CD4-positive, alpha-beta T cell treated with Interleukin-10 for 1 hour (primary cell): ENCODE data around the gene DOP1B.
"Not testable (repeated sequence)": the region's sequence is repeated elsewhere in the genome, so short reads cannot be mapped to it uniquely, and the experiment has no call there.

Source experiments
- DNase-seq: peaks from one replicate; pipeline ENCODE4 v3.0.0-alpha.2; 2020

DOP1B gene

DNA sequence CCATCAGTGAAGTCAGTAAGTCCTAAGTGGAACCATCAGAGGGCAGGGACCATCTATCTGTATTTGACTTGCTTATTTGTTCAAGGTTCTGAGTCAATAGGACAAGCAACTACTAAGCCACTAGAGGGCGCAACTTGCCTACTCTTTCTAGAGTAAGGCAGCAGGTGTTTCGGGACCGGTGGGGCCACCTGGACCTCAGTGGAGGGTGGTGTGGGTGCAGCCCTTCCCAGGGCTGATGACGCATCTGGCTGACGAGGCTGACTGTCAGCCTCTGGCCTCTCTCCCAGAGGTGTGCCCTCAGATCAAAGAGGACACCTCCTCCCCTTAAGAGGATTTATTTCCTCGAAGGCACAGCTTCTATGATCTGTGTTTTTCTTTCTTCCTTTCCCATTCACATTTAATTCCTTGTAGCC is 15.1 kb upstream of the DOP1B start:
- peak; percentile 94 for DNase-seq

DNA sequence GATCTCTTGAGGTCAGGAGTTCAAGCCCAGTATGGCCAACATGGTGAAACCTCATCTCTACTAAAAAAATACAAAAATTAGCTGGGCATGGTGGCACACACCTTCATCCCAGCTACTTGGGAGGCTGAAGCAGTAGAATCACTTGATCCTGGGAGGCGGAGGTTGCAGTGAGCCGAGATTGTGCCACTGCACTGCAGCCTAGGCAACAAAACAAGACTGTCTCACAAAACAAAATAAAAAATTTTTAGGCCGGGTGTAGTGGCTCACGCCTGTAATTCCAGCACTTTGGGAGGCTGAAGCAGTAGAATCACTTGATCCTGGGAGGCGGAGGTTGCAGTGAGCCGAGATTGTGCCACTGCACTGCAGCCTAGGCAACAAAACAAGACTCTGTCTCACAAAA is 12.4 kb upstream of the DOP1B start:
- DNase-seq = not testable (repeated sequence)

DNA sequence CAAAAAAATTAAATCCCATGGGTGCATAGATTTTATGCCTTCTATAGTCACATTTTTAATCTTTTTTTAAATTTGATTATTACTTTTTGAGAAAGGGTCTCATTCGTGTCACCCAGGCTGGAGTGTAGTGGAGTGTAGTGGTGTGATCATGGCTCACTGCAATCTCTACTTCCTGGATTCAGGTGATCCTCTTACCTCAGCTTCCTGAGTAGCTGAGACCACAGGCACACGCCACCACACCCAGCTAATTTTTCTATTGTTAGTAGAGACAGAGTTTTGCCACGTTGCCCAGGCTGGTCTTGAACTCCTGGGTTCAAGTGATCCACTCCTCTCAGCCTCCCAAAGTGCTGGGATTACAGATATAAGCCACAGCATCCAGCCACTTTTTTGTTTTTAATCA is 11.4 kb upstream of the DOP1B start:
- DNase-seq = peak; percentile 54

DNA sequence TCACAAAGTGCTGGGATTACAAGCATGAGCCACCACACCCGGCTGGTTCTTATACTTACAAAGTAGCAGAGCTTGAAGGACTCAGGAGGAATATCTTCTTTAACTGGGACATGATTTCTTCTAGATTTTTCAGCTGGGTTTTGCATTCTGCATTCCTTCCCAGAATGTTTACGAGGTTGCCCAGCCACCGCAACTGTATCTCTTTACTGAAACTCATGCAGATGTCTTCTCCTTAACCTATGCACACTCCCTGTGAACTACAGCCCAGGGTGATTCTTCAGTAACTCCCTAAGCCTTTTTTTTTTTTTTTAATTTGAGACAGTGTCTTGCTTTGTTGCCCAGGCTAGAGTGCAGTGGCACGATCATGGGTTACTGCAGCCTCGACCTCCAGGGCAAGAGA is 8.7 kb upstream of the DOP1B start:
- no peak for DNase-seq

DNA sequence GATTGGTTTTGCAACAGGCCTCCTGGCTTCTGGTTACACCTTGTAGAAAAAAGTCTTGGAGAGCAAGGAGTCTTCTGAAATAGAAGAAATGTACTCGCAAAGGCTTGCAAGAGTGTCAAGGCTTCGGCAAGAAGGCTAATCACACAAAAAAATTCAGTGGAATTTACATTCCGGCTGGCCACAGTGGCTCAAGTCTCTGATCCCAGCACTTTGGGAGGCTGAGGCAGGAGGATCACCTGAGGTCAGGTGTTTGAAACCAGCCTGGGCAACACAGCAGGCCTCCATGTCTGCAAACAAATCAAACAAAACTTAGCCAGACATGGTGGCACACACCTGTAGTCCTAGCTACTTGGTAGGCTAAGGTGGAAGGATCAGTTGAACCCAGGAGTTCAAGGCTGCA is 7.7 kb upstream of the DOP1B start:
- no peak for DNase-seq

DNA sequence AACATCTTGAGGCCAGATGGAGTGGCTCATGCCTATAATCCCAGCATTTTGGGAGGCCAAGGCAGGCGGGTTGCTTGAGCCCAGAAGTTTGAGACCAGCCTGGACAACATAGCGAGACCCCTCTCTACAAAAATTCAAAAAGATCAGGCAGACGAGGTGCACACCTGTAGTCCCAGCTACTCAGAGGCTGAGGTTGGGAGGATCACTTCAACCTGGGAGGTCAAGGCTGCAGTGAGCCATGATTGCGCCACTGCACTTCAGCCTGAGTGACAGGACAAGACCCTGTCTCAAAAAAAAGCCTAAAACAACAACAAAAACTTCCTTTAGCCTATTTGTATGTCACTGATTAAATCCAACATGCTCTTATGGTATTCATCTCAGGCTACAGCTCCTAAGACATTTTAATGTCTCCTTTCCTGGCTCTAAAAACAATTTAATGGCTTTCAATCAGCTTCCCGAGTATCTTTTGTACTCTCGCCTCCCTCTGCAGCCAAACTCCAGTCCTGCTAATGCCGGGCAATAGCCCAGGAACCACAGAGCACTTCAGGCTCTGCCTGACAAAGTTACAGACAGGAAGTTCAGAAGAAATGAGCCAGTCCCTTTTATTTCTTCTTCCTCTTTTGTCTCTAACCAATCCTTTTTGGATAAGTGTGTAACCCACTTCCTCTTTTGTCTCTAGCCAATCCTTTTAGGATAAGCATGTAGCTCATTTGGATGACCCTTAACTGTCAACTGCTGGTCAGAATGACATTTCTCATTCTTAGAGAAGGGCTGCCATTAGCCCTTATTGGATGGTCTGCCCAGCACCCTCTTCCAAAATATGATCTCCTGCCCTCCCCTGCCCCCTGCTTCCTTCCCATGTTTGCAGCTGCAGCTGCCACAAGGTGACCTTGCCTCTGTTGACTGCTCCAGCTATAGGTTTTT is 6.6 kb upstream of the DOP1B start:
- DNase-seq = peak; percentile 24

DNA sequence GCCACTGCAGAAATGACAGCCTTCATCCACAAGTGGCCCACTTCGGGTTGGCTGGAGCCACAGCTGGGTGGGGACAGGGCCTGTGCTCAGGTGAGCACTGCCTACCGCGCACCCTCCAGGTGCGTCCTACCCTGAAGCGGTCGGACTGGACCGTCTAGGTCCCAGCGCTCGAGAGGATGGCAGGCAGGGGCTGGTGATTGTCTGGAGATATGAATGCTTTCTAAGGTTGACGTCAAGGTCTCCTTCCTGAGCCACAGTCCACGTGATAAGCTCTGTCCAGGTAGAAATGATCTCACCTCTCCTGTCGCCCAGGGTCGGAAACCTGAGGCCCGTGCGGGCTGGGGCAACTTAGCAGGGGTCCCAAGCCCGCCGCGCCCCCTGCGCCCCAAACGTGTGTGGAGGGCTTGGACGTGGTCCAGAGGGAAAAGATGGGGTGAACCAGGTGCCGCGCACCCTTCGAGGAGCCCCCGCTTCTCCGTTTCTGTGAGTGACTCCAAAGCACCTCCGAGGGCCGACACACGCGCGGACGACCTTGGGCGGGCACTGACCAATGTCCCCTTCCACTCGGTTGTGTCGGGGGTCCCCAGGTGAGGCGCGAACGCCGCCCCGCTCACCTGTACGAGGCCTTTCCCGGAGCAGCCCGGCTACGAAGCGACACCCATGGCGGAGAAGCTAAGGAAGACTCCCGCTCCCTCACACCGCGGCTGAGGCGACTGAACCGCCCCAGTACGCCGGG is 853 bp upstream of the DOP1B start:
- peak; percentile 20 for DNase-seq

DNA sequence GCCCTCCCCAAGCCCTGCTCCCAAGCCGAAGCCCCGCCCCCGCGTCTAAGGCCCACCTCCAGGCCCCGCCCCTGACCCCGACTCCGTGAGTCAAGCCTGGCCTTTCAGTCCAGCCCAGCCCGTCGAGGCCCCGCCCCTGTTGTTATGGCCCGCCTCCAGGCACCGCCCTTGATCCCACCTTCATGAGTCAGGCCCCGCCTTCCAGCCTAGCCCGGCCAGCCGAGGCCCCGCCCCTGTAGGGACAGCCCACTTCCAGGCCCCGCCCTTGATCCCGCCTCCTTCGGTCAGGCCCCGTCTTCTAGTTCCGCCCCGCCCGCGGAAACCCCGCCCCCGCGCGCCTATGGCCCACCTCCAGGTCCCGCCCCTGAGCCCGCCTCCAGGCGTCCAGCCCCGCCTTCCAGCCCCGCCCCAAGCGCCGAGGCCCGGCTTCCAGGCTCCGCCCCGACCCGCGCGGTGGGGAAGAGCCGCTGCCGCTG is 247 bp upstream of the DOP1B start:
- peak; percentile 99 for DNase-seq

DNA sequence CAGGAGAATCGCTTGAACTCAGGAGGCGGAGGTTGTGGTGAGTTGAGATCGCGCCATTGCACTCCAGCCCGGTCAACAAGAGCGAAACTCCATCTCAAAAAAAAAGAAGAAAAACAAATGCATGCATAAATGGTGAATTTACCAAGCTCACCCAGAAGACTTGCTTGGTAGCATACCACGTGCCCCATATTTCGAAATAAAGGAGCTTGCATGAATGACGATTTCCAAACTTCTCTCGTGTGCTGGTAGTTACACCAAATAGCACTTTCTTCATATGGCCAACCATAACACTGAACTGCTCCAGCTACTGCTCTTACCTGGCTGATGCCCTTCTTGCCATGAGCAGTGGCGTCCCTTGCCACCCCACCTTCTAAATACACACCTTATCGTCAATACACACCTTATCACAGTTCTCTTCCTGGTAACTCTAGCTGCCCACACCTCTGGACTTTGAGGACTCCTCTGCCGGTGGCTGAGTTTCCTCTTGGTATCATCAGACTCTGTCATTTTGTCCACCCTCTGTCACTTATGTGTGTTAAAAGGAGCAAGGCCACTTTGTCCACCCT is 2.8 kb downstream of the DOP1B start:
- DNase-seq = no peak

DNA sequence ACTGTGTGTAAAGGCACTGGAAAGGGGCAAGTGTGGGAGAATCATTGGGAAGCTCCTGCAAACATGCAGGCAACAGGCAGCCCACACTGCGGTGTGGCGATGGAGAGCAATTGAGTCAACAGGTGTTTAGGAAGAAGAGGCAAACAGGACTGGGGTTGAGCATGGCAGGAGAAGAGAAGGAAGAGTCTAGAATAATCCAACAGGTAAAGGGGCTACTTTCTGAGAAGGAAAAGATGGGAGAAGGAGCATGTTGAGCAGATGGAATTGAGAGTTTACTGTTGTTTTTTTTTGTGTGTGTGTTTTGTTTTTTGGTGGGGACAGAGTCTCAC is 4.2 kb downstream of the DOP1B start:
- DNase-seq = no peak

DNA sequence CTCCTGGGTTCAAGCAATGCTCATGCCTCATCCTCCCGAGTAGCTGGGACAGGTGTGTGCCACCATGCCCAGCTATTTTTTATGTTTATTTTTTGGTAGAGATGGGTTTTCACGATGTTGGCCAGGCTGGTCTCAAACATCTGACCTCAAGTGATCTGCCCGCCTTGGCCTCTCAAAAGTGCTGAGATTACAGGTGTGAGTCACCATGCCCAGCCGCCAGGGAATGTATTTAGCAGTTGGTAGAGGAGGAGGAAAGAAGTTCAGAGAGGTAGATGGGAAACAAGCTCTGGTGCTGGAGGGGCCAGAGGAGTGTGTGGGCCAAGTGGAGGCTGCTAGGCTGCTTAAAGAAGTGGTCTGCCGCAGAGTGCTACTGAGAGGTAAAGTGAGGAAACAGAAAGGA is 6.0 kb downstream of the DOP1B start:
- no peak for DNase-seq

DNA sequence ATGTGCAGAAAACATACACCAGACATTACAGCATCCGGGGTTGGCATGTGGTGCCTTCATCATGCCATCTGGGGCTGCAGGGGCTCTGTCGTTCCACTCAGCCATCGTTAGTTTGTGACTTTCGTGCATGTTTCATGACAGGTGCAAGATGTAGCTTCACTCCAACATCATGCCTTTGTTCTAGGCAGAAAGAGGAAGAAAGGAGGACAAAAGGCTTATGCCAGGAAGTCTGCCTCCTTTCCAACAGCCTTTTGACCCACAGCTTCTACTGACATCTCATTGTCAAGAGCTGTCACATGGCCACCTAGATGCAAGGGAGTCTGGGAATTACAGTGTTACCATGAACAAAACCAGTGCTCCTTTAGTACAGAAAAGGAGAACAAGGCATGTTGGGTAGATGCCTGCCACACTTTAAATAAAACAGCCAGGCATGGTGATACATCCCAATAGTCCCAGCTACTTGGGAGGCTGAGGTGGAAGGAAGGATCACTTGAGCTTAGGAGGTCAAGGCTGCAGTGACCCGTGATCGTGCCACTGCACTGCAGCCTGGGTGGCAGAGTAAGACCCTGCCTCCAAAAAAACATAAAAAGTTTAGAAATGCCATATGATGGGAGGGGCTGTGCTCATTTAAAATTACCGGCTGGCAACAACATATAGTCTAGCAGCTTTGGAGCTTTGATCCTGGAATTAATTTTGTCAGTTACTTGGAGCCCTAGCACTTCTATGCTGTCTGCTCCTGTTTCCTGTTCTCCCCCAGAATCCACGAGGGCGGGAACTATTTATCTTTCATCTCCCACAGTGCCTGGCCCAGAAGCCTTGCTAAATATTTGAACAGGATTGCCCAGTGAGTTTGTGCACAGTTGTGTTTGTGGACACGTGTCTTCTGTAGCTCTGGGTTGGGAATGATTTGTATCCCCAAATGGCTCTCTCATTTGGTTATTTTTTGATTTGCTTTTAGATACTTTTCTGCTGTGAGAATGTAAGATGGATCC is 7.4 kb downstream of the DOP1B start:
- DNase-seq = no peak

DNA sequence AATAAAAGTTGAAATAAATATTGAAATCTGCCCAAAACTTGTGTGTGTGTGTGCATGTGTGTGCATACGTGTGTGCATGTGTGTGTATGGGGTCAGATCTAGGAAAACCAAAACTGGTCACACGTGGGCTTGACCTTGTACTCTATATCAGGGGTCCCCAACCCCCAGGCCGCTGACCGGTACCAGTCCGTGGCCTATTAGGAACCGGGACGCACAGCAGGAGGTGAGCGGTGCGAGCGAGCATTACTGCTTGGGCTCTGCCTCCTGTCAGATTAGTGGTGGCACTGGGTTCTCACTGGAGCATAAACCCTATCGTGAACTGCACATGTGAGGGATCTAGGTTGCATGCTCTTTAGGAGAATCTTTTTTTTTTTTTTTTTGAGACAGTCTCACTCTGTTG is 8.7 kb downstream of the DOP1B start:
- DNase-seq = no peak

DNA sequence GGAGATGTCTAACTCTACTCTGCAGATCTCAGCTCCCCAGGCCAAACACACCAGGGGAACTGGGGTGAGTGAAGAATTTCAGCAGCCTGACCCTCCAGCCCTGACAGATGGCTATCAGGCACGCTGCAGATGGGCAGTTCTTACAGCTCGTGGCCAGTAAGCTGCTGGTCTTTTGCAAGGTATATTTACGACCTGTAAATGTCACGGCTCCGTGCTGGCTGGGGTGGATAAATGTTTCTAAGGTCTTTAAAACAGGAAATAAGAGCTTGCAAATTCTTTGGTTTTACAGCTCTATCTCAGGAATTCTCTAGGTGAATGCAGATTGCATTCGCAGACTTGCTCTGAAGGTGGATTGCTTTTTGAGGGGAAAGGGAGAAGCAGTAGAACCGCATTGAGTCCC is 10.1 kb downstream of the DOP1B start:
- DNase-seq = no peak

DNA sequence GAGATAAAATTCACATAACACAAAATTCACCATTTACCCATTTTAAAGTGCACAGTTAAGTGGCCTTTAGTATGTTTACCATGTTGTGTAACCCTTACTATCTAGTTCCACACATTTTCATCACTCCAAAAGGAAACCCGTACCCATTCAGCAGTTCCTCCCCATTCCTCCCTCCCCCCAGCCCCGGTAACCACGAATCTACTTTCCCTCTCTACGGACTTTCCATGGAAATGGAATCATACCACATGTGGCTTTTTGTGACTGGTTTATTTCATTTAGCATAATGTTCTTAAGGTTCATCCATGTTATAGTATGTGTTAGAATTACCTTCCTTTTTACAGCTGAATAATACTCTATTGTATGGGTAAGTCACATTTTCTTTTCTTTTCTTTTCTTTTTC is 10.9 kb downstream of the DOP1B start:
- no peak for DNase-seq

DNA sequence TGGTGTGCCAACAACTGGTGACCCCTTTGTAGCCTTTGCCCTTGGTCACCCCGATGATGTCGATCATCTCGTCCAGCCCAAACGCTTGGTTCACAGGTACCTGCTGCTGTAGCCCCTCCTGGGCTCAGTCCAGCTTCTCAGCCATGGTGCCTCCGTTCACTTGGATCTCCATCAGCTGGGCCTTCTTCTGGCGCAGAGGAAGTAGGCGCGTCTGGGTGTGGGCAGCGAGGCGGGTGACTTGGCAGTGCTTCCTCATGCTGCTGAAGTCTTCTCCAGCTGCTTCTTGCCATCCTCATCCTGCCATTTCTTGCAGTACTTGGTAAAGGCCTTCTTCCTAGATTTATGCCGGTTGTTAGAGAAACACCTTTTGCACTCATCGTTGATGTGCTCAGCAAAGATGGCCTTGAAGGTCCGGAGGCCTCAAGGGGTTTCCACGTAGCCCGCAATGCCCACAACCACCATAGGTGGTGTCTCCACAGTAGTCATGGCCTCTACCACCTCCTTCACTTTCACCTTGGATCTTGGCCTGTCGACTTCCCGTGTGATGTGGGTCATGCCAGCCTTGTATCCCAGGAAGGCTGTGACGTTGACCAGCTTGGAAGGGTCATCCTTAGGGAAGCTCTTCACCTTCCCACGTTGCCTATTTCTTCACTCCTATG is 13.0 kb downstream of the DOP1B start:
- no peak for DNase-seq

DNA sequence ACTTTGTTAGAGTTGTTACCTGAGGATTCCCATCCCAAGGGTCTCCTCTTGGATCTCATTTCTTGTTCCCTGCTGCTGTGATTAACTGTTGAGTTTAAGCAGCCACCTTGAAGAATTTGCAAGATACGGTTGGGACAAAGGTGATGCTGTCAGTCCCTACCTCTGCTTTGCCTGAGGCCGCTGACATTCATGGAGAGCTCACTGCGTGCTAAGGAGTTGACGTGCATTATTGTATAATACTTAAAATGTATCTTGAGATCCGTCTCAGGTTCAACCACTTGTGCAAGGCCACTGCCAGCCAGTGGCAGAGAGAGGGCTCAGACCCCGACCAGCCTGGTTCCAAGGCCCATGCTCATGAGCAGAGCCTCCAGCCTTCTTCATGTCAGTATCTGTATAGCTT is 14.2 kb downstream of the DOP1B start:
- no peak for DNase-seq

DNA sequence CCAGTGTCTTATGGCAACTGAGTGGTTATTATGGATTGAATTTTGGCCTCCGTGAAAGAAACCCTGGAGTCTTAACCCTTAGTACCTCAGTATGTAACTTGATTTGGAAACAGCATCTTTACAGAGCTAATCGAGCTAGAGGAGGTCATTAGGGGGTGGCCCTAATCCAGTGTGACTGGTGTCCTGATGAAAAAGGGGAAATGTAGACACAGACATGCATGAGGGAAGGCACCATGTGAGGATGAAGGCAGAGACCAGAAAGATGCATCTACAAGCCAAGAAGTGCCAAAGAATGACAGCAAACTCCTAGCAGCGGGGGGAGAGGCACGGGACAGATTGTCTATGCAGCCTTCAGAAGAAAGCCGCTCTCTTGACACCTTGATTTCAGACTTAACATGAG is 14.7 kb downstream of the DOP1B start:
- DNase-seq = no peak

DNA sequence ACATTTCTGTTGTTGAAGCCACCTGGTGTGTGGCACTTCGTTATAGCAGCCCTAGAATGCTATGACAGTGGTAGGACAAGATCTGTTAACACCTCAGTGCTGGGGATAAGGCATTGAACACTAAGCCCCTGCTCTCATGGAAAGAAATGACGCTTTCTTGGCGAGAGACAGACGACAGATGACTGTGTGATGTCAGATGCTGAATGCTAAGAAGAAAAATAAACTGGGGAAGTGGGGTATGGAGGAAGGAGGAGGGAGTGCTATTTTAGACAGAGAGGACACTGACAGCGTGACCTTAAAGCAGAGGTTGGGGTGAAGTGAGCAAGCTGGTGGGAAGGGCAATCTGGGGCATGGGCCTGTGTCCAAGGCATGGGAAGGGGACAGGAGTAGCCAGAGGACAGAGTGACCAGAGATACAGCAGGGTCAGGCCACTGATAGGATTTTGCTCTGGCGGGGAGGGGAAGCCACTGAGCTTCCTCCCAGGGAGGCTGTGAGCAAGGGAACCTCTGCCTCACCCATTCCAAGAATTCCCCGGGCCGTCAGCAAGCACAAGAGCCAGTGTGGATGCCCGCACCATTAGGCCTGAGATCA is 15.2 kb downstream of the DOP1B start:
- DNase-seq = no peak

DNA sequence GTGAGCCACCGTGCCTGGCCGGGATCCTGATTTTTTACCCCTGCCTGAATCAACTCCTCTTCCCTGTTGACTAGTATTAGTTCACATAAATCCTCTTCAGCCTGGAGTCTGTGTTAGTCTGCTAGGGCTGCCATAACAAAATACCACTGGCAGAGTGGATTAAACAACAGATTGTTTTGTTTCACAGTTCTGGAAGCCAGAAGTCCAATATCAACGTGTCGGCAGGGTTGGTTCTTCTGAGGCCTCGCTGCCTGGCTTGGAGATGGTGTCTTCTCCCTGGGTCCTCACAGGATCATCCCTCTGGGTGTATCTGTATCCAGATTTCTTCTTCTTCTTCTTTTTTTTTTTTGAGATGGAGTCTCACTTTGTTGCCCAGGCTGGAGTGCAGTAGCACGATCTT is 18.2 kb downstream of the DOP1B start:
- no peak for DNase-seq

DNA sequence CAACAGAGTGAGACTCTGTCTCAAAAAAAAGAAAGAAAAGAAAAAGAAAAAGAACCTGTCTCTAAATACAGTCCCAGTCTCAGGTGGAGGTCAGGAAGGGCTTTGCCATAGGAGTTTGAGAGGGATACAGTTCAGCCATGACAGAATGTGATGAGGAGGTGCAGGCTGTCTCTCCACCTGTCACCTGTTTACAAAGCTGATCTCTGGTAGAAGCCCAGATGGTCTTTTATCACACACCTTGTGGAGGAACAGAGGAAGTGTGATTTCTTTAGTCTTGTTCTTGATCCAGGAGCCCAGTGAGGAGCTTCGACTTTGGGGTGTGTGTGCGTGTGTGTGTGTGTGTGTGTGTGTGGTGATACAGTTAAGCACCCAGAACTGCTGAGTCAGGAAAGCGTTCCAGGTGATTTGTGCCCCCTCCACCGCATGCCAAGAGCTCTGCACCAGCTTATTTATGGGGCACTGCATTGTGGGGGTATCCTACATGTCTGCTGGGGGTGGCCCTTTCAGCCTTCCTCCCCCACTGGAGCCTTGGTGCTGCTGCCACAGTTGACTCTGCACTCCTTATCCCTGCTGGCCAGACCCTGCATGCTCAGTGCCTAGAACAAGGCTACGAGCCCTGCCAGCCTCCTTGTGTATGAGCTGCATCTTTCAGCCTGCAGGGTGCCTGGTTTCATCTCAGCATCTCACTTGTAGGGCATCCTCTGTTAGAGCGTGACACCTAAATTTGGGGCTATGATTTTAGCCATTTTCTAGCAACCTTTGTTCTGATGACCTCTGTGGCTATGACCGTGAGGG is 19.3 kb downstream of the DOP1B start:
- no peak for DNase-seq
